NCI-H2171 treated with DMSO at 0.1 percent for 48 hours (cell line): ENCODE results near the gene HELQ.
"Not testable (repeated sequence)": the region's sequence is repeated elsewhere in the genome, so short reads cannot be mapped to it uniquely, and the experiment has no call there.

Source experiments
- DNase-seq: peaks from one replicate; lab custom pipeline; 2025; lab: John Stamatoyannopoulos, UW

Gene HELQ

DNA sequence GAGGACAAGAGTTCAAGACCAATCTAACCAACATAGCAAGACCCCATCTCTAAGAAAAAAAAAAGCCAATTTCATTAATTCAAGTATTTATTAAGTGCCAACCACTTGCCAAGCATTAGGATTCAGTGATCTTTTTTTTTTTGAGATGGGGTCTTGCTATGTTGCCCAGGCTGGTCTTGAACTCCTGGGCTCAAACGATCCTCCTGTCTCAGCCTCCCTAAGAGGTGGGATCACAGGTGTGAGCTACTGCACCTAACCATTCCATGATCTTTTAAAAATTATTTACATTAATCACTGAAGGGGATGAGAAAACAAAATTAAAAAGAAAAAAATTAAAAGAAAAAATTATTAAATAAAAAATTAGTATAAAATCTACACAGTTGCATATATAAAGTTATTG is 24.4 kb downstream of the HELQ start:
- DNase-seq, result no peak

DNA sequence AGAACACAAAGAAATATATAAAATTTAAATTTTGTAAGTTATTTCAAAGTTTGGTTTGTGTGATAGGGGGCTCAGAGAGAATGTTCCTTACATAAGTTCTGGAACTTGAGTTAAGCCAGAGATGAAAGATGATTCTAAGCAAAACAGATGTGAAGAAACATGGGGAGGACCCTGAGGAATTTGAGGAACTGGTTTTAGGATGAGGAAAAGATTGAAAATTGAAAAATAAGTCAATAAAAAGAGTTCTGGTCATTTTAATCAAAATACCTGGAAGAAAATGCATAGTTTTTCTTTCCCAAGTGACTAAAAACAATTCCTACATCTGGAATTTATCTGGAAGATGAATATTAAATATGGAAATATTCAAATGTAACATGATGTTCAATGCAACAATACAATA is 37.4 kb downstream of the HELQ start:
- no peak for DNase-seq

DNA sequence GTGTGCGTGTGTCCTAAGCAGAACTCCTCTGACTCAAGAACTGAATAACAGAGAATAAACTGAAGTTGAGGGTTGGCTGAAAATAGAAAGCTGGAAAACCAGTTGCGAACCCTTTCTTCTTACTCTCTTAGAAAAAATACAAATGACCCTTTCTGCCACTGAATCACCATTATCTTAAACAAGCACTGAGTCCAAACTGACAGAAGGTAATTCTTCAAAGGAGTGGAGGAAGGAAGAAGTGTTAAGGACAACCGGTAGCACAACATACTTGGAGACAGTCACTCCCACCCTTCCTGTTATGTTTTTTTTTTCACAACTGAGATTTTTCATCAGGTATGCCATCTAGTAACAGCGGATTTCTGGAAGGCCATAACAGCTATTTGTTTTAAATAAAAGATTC is 38.1 kb downstream of the HELQ start:
- DNase-seq, result no peak

DNA sequence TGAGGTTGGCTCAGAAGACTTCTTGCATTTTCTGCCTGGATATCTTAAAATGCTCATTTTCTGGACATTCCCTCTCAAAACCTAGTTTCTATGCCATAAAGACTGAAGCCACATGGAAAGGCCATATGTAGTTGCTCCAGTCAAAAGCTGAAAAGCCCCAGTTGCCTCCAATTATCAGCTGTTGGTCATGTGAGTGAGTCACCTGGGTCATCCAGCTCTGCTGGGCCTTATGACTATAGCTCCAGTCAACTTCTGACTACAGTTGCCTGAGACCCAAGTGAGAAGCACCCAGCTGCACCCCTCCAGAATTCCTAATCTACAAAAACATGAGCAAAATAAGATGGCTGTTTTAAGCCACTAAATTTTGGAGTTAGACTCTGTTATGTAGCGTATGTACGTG is 41.9 kb downstream of the HELQ start:
- DNase-seq, result no peak

DNA sequence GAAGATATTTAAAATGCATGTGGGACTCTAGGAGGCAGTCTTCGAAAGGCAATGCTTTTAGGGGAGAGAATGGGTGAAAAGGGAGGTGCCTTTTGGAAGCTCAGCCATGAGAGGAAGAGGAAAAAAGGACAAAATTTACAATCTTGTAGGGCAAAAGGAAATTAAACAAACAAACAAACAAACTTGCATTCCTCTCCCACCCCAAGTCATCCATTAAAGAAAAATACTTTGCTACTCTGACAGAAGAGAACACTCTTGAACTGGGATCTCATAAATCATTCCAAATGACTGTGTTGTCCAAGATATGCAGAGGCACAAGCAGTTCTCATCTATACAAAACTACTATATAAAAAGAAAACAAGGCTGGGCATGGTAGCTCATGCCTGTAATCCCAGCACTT is 46.7 kb downstream of the HELQ start:
- DNase-seq, result no peak

DNA sequence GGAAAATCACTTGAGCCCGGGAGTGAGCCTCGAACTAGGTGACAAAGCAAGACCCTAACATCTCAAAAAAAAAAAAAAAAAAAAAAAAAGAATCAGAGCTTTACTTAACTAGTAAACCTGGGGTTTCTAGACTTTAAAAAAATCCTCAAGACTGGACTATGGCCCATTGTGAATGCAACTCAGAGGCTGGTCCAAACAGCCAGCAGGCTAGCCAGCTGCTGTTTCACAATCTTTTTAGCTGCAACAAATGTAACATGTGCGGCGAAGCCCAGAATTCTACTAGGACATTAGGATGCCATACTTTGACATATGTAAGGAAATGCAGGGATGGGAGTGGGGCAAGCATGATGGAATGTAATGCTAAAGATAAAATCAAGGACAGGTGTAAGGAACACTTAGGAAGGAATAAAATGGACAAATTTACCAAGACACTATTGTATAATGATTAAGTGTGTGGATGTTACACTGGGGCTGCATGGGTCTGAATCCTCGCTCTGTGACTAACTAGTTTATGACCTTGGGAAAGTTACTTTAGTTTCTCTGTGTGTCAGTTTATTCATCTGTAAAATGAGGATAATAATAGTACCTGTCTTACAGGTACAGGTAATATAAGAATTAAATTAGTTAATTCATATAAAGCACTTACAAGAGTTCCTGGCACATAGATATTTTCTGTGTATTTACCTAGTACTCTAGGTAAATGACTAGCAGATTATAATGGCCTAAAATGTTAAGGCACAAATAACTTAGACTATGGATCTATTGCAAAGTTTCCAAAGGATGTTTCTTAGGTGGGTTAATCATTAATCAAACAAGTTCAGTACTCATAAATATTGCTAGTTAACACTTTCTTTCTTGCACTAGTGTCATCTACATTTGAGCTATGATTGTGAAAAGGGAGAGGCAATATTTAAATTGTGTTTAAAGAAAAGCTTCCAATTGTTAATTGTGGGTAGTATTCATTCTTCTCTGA is 49.5 kb downstream of the HELQ start:
- DNase-seq, result no peak

DNA sequence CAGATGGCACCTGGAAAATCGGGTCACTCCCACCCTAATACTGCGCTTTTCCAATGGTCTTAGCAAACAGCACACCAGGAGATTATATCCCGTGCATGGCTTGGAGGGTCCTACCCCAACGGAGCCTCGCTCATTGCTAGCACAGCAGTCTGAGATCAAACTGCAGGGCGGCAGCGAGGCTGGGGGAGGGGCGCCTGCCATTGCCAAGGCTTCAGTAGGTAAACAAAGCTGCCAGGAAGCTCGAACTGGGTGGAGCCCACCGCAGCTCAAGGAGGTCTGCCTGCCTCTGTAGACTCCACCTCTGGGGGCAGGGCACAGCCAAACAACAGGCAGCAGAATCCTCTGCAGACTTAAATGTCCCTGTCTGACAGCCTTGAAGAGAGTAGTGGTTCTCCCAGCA is 57.5 kb downstream of the HELQ start:
- not testable (repeated sequence) for DNase-seq

DNA sequence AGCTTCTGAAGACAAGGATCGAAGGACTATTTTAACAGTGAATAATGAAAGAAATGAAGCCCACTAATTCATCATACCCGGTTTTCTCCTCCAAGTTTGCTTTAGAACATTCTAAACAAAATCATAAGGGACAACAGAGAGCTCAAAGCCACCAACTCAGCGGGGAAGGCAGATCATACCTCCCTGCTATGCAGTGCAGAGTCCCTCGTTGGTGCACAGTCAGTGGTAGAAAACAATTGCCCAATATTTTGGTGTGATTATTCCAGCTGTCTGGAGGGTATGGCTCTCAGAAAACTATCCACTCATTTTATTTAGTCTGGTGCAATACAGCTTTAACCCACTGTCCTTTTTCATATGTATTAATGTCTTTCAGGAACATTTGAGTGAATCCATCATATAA is 61.7 kb downstream of the HELQ start:
- no peak for DNase-seq

DNA sequence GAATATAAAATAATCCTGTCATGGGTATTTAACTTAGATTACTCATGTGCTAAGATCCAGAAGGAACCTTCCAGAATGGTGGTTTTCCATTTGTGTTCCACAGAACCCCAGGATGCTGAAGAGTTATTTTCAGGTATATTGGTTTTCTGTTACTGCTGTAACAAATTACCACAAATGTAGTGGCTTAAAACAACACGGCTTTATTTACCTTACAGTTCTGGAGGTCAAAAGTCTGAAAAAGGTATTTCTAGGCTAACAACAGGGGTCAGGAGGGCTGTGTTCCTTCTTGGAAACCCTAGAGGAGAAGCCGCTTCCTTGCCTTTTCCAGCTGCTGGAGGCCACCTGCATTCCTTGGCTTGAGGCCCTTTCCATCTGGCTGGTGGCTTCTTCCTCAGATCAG is 63.1 kb downstream of the HELQ start:
- DNase-seq, result no peak

DNA sequence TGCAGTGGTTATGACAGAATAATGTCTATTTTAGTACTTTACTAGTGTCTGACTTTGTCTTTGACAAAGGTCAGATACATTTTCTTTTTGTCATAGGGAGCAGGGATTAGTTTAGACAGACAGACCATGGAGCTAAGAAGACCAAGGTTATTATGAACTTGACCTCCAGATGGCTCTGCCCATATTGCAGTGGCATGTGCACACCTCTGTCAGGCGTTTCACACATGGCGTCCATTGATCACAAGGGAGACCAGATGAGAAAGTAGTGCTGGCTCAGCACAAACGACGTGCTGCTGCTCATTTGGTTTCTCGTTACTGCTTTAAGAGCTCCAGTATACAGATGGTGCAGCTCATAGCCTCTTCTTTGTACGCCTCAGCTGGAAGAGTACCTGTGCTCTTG is 64.7 kb downstream of the HELQ start:
- DNase-seq, result peak; percentile 2

DNA sequence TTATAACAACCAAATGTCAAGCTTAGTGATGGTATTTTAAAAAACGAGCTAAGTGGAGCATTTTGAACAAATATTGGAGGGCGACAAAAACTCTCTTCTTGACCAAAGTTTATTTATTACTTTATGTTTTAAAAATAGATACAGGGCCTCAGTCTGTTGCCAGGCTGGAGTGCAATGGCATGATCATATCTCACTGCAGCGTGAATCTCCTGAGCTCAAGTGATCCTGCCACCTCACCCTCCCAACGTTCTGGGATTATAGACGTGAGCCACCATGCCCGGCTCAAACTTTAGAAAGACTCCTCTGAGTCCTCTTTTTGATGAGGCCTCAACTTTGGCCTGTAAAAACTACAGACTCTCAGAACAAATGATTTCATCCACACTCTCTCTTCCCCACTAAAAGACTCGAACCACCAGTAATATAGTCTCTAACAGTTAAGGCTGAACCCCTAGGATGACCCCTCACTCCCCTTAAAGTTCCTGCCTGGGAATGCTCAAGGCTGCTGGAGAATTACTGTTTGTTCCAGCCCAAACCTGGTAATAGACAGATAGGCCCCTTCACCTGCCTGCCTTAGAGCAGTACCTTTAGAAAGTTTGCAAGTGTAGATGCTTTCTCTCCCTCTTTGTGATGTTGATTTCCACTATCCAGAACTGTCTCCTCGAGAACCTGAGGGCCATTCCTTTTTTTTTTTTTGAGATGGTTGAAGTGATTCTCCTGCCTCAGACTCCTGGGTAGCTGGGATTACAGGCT is 65.7 kb downstream of the HELQ start:
- no peak for DNase-seq

DNA sequence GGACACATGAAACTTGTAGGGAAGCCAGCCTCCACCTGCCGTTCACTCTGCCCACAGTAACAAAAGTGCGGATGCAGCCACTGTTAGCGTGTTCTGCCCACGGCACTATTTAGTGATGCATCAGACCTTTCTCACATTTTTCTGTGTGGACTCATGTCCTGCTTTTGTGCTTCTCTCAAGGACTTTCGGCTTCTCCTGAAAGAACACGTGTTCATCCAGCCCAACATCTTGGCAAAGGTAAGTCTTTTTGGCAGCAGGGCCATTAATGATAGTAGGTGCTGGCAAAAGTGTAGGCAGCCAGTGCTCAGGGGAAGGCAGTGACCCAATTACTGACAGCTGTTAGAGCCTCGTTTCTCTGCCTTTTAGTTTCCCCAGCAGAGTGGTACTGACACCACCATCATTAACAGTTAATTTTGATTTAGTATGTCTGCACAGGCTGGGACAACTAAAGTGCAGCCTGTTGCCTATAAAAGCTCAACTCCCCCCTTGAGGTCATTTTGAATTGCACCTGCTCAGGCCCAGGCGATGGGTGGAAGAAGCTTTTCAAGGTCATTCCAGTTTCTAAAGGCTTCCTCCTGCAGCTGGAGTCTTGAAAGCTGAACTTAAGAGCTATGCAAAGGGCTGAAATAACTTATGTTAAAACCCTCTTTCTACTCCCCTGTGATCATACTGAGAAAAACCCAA is 66.4 kb downstream of the HELQ start:
- no peak for DNase-seq

DNA sequence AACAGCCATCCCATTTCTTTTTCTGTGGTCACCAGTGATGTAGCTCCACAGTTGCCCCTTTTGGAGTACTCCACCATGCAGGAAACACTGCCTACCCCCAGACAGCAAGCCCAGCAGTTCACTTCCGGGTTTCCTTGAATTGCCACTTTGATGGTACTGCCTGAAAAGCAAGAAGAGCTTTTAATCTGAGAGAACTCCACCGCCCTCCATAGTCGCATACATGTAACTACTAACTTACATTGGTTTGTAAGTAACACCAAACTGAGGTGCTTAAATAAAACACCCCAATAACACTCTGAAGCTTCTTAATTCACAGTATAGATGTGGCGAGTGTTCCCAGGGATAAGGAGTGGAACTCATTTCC is 67.3 kb downstream of the HELQ start:
- DNase-seq, result no peak

DNA sequence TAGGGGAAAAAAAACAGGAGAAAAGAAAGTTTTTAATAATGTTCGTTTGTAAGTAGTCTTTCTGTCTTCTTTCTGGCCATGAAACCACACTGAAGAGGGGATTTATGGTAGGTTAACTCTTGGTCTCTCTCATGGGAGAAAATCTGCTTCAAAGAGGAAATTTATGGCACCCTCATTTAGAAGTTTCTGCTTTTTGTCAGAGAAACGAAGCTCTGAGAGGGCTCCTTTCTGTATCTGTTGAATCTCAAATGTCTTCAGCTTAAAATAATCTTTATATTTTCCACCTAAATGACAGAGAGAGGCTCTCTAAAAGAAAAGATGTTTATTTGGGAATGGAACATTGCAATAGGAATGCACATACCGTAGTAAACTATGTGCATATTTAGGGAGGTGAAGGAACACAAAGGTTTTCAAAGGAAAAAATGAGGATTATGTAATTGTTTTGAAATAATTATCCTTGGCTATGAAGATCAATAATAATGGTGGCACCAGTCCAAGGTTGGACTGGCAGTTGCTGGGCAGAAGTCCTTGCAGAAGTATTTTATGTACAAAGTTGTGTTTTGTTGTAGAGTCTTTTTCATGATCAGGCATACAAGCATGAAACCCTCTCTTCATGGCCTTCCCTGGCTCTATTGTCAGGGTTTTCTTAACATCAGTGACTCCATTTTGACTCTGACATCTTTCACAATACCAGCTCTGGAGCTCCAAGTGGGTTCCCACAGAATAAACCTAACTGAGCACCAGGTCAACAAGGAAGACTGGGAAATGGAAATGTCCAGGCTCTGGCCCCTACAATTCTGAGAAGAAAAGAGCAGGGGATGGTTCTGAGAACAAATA is 67.9 kb downstream of the HELQ start:
- no peak for DNase-seq

DNA sequence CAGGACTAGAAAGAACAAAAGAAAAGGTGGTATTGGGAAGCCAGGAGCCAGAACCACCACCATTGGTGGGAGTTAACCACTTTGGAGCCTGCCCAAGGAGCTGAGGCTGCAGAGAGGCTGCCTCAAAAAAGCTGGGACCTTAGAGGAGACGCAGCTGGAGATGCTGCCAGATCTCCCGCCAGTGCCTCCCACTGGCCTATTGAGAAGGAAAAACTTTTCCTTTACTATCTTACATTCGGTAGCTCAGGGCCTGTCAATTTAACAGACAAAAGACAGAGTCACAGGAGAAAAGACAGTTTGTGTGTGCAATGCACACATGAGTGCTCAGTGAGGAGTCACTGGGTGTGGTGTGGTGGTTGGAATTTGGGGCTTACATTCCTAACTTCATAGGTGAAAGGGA is 68.6 kb downstream of the HELQ start:
- no peak for DNase-seq

DNA sequence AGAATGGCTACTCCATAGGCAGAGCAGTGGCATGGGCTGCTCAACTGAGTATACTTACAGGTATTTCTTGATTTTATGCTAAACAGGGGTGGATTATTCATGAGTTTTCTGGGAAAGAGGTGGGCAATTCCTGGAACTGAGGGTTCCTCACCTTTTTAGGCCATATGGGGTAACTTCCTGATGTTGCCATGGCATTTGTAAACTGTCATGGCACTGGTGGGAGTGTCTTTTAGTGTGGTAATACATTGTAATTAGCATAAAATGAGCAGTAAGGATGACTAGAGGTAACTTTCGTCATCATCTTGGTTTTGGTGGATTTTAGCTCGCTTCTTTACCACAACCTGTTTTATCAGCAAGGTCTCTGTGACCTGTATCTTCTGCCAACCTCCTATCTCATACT is 72.8 kb downstream of the HELQ start:
- DNase-seq, result no peak

DNA sequence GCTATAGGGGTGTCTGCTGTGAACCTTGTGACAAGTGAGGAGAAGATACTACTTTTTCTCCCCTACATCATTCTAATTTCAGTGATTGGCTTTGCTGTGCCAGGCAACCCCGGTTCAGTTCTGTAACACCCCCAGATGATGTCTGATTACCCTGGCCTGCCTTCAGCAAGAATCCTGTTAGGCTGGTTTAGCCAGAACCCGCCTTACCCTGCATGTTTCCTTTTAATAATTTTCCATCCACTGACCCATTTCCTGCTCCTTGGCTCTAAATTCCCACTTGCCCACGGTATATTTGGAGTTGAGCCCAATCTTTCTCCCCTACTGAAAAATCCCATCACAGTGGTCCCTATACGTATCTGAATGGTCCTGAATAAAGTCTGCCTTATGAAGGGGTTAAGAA is 74.5 kb downstream of the HELQ start:
- no peak for DNase-seq

DNA sequence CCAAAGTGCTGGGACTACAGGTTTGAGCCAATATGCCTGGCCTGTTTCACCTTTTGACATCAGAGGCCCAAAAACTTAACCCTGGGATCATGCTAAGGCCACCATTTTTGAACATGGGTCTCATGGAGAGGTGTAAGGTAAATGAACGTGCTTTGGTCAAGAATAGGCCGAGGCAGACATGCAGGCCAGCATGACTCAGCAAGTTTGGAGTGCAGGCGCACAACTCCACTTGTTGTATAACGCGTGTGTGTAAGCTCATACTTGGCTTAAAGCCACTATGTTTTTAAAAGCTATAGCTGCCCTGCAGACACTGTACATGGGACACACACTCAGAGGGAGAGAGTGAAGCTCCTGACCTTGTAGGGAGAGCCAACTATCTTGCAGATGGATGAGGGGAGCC is 77.2 kb downstream of the HELQ start:
- DNase-seq, result no peak

DNA sequence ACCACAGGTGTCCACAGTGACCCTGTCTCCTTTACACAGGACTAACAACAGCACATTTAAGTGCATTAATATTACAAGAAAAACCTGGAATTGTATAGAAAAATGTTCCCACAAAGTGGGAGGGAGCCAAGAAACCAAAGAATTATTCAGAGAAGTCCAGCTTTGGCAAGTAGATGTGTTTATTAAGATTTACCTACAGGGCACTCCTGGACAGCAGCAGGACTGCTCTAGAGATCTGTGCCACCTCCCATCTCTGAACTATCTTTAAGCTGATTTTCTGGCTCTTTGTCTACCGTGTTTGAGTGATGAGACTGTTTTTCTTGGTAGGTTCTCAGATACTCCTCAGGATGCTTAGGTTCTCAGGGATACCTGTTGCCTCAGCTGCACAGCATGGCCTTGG is 82.7 kb downstream of the HELQ start:
- no peak for DNase-seq

DNA sequence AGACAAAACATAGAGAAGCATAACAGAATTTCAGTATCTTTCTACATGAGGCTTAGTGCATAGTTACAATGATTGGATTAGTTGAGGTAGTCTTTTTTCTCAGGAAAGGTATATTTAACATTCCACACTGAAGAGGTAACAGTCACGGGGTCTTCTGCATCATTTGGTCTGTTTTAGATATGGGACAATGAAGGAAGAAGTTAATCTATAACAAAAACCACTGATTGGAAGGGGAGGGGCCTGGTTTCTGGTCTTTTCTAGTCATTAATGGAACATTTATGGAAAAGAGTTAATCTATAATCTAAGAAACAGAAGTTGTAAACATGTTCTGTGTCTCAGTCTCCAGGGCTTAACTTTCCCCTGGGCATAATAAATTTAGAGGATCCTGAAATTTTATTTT is 83.7 kb downstream of the HELQ start:
- DNase-seq, result no peak

DNA sequence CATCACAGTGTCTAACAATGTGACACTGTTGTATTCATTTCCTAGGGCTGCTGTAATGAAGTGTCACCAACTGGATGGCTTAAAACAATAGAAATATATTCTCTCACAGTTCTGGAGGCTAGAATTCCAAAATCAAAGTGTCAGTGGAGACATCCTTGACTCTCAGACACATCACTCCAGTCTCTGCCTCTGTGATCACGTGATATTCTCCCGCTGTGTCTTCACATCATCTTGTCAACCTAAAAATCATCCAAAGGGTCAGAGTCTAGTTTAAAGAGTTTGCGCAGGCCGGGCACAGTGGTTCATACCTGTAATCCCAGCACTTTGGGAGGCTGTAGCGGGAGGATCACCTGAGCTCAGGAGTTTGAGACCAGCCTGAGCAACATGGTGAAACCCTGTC is 84.4 kb downstream of the HELQ start:
- DNase-seq, result no peak

DNA sequence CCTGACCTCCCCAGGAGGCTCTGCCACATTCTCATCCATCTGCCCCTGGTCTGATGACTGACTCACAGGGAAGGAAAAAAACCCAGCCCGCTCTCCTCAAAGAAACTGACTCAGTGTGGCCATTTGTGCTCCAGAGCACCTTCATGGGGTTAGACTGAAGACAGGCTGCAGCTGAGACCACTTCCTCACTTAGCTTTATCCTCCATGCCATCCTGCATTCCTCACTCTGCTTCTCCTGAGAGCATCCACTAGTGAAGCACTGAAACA is 85.0 kb downstream of the HELQ start:
- DNase-seq, result no peak
